Right lung (tissue), 5 donors: Measurements from ENCODE around the gene SERPINA3. TPM values are rescaled to one million over a fixed set of nuclear protein-coding genes. Genes with fewer than 3 reads are reported as not detected.
"Not testable (repeated sequence)": the region's sequence is repeated elsewhere in the genome, so short reads cannot be mapped to it uniquely, and the experiment has no call there.

Experiments
- DNase-seq, 2 donors: peaks; one replicate each; pipeline ENCODE4 v3.0.0-alpha.2; 2013
- polyA plus RNA-seq, 5 donors: library from polyadenylated mRNA; unstranded; fragments of 120-200 nt; gene quantifications; one replicate each; pipeline versions ENCODE4 v1.2.1 to v1.2.3, GENCODE V29; 2013; ENCODE audit warnings: inconsistent platforms in 1 of 5, low replicate concordance in 1 of 5; ENCODE audit not compliant: insufficient read length in 5 of 5, insufficient read depth in 1 of 5

Gene SERPINA3
- polyA plus RNA-seq, 5 donors, result 1.0 to 2.4 (median 1.5) TPM

- no peak for DNase-seq
These were observed 19.5 kb downstream of the SERPINA3 start for GRCh38 chr14:94631536-94632304.

GRCh38 chr14:94632305-94632590, 20.1 kb downstream of the SERPINA3 start:
- no peak for DNase-seq

- DNase-seq, result no peak
These were observed 20.9 kb downstream of the SERPINA3 start for GRCh38 chr14:94633121-94633520.

GRCh38 chr14:94635154-94635553, 23.0 kb downstream of the SERPINA3 start:
- DNase-seq, result no peak

- no peak for DNase-seq
These were observed 24.7 kb downstream of the SERPINA3 start for GRCh38 chr14:94636744-94637412.

- not testable (repeated sequence) for DNase-seq
These were observed 25.6 kb downstream of the SERPINA3 start for GRCh38 chr14:94637814-94638213.

GRCh38 chr14:94638339-94638738, 26.1 kb downstream of the SERPINA3 start:
- no peak for DNase-seq

GRCh38 chr14:94638961-94639817, 27.0 kb downstream of the SERPINA3 start:
- DNase-seq, result no peak

GRCh38 chr14:94640721-94641631, 28.8 kb downstream of the SERPINA3 start:
- DNase-seq, result no peak

GRCh38 chr14:94641632-94641955, 29.4 kb downstream of the SERPINA3 start:
- no peak for DNase-seq

- no peak for DNase-seq
These were observed 31.3 kb downstream of the SERPINA3 start for GRCh38 chr14:94643316-94644101.

GRCh38 chr14:94644102-94644535, 31.9 kb downstream of the SERPINA3 start:
- DNase-seq, result no peak

GRCh38 chr14:94646066-94646465, 33.9 kb downstream of the SERPINA3 start:
- DNase-seq, result no peak

GRCh38 chr14:94646481-94646880, 34.3 kb downstream of the SERPINA3 start:
- DNase-seq, result no peak

- no peak for DNase-seq
These were observed 36.6 kb downstream of the SERPINA3 start for GRCh38 chr14:94648801-94649200.

GRCh38 chr14:94649543-94650443, 37.6 kb downstream of the SERPINA3 start:
- no peak for DNase-seq

- DNase-seq, result no peak
These were observed 38.2 kb downstream of the SERPINA3 start for GRCh38 chr14:94650444-94650775.

GRCh38 chr14:94650806-94651805, 38.9 kb downstream of the SERPINA3 start:
- DNase-seq, result no peak

- no peak for DNase-seq
These were observed 41.1 kb downstream of the SERPINA3 start for GRCh38 chr14:94653321-94653720.
